ENCODE measurements around the gene OARD1.

Gene OARD1

GRCh38 chr6:41023114-41023513, 49.0 kb downstream of the OARD1 start:
- Histone ChIP-seq H4K20me1 (ENCODE audit: insufficient read depth, low read length, poor library complexity, severe bottlenecking) (no peaks in the 10 kb centered on the region), H3K9ac (ENCODE audit: low read depth, low read length, poor library complexity, severe bottlenecking) (no peak overlapping the region), H3F3A (ENCODE audit: low read depth) (no peaks in the 10 kb centered on the region), H3K4me3 (ENCODE audit: low read length, poor library complexity, severe bottlenecking) (no peak overlapping the region), H3K4me2 (ENCODE audit: low read depth, low read length, poor library complexity, severe bottlenecking) (no peak overlapping the region), H3K9me3 (ENCODE audit: insufficient read depth, low read depth, low read length) (no peaks in the 10 kb centered on the region), H2AFZ (ENCODE audit: low read length) (no peak overlapping the region), H3K36me3 (ENCODE audit: insufficient read depth, low read length) (no peaks in the 10 kb centered on the region), H3K4me1 (ENCODE audit: insufficient read depth, low read length, poor library complexity, severe bottlenecking) (peaks cover 33% of the 10 kb centered on the region), H3K9me2 (replicated peaks; ENCODE audit: low read depth, low read length) (no peaks in the 10 kb centered on the region), H3K79me2 (ENCODE audit: insufficient read depth, low read length) (peaks cover 25% of the 10 kb centered on the region), H3K27me3 (ENCODE audit: insufficient read depth, low read length, poor library complexity, severe bottlenecking) (no peaks in the 10 kb centered on the region)
- TF ChIP-seq CTCF (conservative IDR thresholded peaks at IDR 0.05; ENCODE audit: low read length) (no peak), EZH2phosphoT487 (IDR thresholded peaks at IDR 0.05; ENCODE audit: borderline replicate concordance) (no peak)

GRCh38 chr6:41022294-41022693, 49.9 kb downstream of the OARD1 start:
- Histone ChIP-seq H3K4me2 (ENCODE audit: low read depth, low read length, poor library complexity, severe bottlenecking) (no peak overlapping the region), H4K20me1 (ENCODE audit: insufficient read depth, low read length, poor library complexity, severe bottlenecking) (no peaks in the 10 kb centered on the region), H3K9ac (ENCODE audit: low read depth, low read length, poor library complexity, severe bottlenecking) (no peak overlapping the region), H3K4me1 (ENCODE audit: insufficient read depth, low read length, poor library complexity, severe bottlenecking) (peaks cover 33% of the 10 kb centered on the region), H3K4me3 (ENCODE audit: low read length, poor library complexity, severe bottlenecking) (no peak overlapping the region), H3K9me3 (ENCODE audit: insufficient read depth, low read depth, low read length) (no peaks in the 10 kb centered on the region), H3K79me2 (ENCODE audit: insufficient read depth, low read length) (peaks cover 22% of the 10 kb centered on the region), H3K36me3 (ENCODE audit: insufficient read depth, low read length) (no peaks in the 10 kb centered on the region), H3F3A (ENCODE audit: low read depth) (no peaks in the 10 kb centered on the region), H2AFZ (ENCODE audit: low read length) (no peak overlapping the region), H3K9me2 (replicated peaks; ENCODE audit: low read depth, low read length) (no peaks in the 10 kb centered on the region), H3K27me3 (ENCODE audit: insufficient read depth, low read length, poor library complexity, severe bottlenecking) (no peaks in the 10 kb centered on the region)
- TF ChIP-seq CTCF (conservative IDR thresholded peaks at IDR 0.05; ENCODE audit: low read length) (no peak), EZH2phosphoT487 (IDR thresholded peaks at IDR 0.05; ENCODE audit: borderline replicate concordance) (no peak)

- H3F3A ChIP-seq (ENCODE audit: low read depth): no peaks in the 10 kb centered on the region
- peaks cover 28% of the 10 kb centered on the region for H3K4me1 ChIP-seq (ENCODE audit: insufficient read depth, low read length, poor library complexity, severe bottlenecking)
- H3K27me3 ChIP-seq (ENCODE audit: insufficient read depth, low read length, poor library complexity, severe bottlenecking): no peaks in the 10 kb centered on the region
- H3K36me3 ChIP-seq (ENCODE audit: insufficient read depth, low read length): no peaks in the 10 kb centered on the region
- H3K9ac ChIP-seq (ENCODE audit: low read depth, low read length, poor library complexity, severe bottlenecking): no peak overlapping the region
- H3K9me2 ChIP-seq (replicated peaks; ENCODE audit: low read depth, low read length): no peaks in the 10 kb centered on the region
- H3K4me3 ChIP-seq (ENCODE audit: low read length, poor library complexity, severe bottlenecking): no peak overlapping the region
- H3K9me3 ChIP-seq (ENCODE audit: insufficient read depth, low read depth, low read length): no peaks in the 10 kb centered on the region
- peak; percentile 37 for TF ChIP-seq CTCF (conservative IDR thresholded peaks at IDR 0.05; ENCODE audit: low read length)
- TF ChIP-seq EZH2phosphoT487 (IDR thresholded peaks at IDR 0.05; ENCODE audit: borderline replicate concordance): no peak
- H2AFZ ChIP-seq (ENCODE audit: low read length): no peak overlapping the region
- H3K79me2 ChIP-seq (ENCODE audit: insufficient read depth, low read length): peaks cover 17% of the 10 kb centered on the region
- no peaks in the 10 kb centered on the region for H4K20me1 ChIP-seq (ENCODE audit: insufficient read depth, low read length, poor library complexity, severe bottlenecking)
- no peak overlapping the region for H3K4me2 ChIP-seq (ENCODE audit: low read depth, low read length, poor library complexity, severe bottlenecking)
Observed at GRCh38 chr6:41021832-41022231, 50.3 kb downstream of the OARD1 start.

Data from Loucy (cell line).